SK-N-SH treated with all-trans-retinoic acid at 6 μM for 48 hours (cell line): ENCODE data around the gene TPRG1.

Source experiments
- ATAC-seq: fragments of 200-7000 bp; cut with Tn5 transposase; 3 replicates; pipeline ENCODE4 v1.9.1; 2020; ENCODE audit warnings: mild to moderate bottlenecking, moderate library complexity
- ARNTL ChIP-seq: fragments of 450-650 bp; formaldehyde crosslinking; IDR thresholded peaks from 2 replicates; pipeline ENCODE4 v1.5.0; 2020; ENCODE audit warnings: low read depth, mild to moderate bottlenecking, moderate library complexity, borderline replicate concordance
- BACH2 ChIP-seq: fragments of 250-450 bp; sonication (Bioruptor Pico); IDR thresholded peaks from 2 replicates; pipeline ENCODE4 v1.9.0; 2021; ENCODE audit warnings: mild to moderate bottlenecking, borderline replicate concordance
- CSDC2 ChIP-seq: fragments of 250-450 bp; sonication (Bioruptor Pico); IDR thresholded peaks from 2 replicates; pipeline ENCODE4 v1.5.0; 2020; ENCODE audit warnings: mild to moderate bottlenecking, moderate library complexity
- ESRRG ChIP-seq: fragments of 250-450 bp; sonication (Bioruptor Pico); IDR thresholded peaks from 2 replicates; pipeline ENCODE4 v1.6.1; 2021; ENCODE audit warnings: mild to moderate bottlenecking
- GLIS3 ChIP-seq: fragments of 250-450 bp; sonication (Bioruptor Pico); IDR thresholded peaks from 2 replicates; pipeline ENCODE4 v1.5.0; 2020; ENCODE audit warnings: mild to moderate bottlenecking, moderate library complexity
- ISL1 ChIP-seq: fragments of 250-450 bp; sonication (Bioruptor Pico); IDR thresholded peaks from 2 replicates; pipeline ENCODE4 v2.1.2; 2022; ENCODE audit warnings: mild to moderate bottlenecking, moderate library complexity
- OSR1 ChIP-seq: fragments of 250-450 bp; sonication (Bioruptor Pico); IDR thresholded peaks from 2 replicates; pipeline ENCODE4 v1.8.0; 2022; ENCODE audit warnings: moderate library complexity, mild to moderate bottlenecking, inconsistent platforms
- PPARA ChIP-seq: fragments of 250-450 bp; sonication (Bioruptor Pico); IDR thresholded peaks from 2 replicates; pipeline ENCODE4 v1.5.0; 2020; ENCODE audit warnings: mild to moderate bottlenecking, borderline replicate concordance
- RARB ChIP-seq: fragments of 250-450 bp; sonication (Bioruptor Pico); IDR thresholded peaks from 2 replicates; pipeline ENCODE4 v1.8.0; 2021; ENCODE audit warnings: mild to moderate bottlenecking, moderate library complexity
- SNAI2 ChIP-seq: fragments of 250-450 bp; sonication (Bioruptor Pico); IDR thresholded peaks from 2 replicates; pipeline ENCODE4 v1.5.0; 2020; ENCODE audit warnings: mild to moderate bottlenecking, moderate library complexity
- TCF4 ChIP-seq: fragments of 250-450 bp; sonication (Bioruptor Pico); IDR thresholded peaks from 2 replicates; pipeline ENCODE4 v1.8.0; 2021; ENCODE audit warnings: mild to moderate bottlenecking, moderate library complexity, borderline replicate concordance
- TOX ChIP-seq: fragments of 250-450 bp; sonication (Bioruptor Pico); IDR thresholded peaks from 2 replicates; pipeline ENCODE4 v1.8.0; 2021; ENCODE audit warnings: mild to moderate bottlenecking, moderate library complexity, borderline replicate concordance
- ZC3H10 ChIP-seq: fragments of 250-450 bp; sonication (Bioruptor Pico); IDR thresholded peaks from 2 replicates; pipeline ENCODE4 v1.5.1; 2021; ENCODE audit warnings: mild to moderate bottlenecking, moderate library complexity
- ZFP3 ChIP-seq: fragments of 250-450 bp; sonication (Bioruptor Pico); IDR thresholded peaks from 2 replicates; pipeline ENCODE4 v1.5.0; 2020; ENCODE audit warnings: mild to moderate bottlenecking, moderate library complexity
- ZFP30 ChIP-seq: fragments of 450-650 bp; formaldehyde crosslinking; IDR thresholded peaks from 2 replicates; pipeline ENCODE4 v1.5.0; 2022; ENCODE audit warnings: mild to moderate bottlenecking, moderate library complexity
- ZNF565 ChIP-seq: fragments of 450-650 bp; formaldehyde crosslinking; conservative IDR thresholded peaks from 2 replicates; pipeline ENCODE4 v1.5.0; 2020; ENCODE audit warnings: low read depth, mild to moderate bottlenecking, moderate library complexity
- ZNF70 ChIP-seq: fragments of 450-650 bp; formaldehyde crosslinking; IDR thresholded peaks from 2 replicates; pipeline ENCODE4 v1.5.0; 2020; ENCODE audit warnings: mild to moderate bottlenecking, moderate library complexity
- ZNF8 ChIP-seq: fragments of 450-650 bp; formaldehyde crosslinking; IDR thresholded peaks from 2 replicates; pipeline ENCODE4 v1.5.0; 2020; ENCODE audit warnings: mild to moderate bottlenecking, moderate library complexity
- TF ChIP-seq, protein P1 (sequence below): fragments of 250-450 bp; sonication (Bioruptor Pico); IDR thresholded peaks from 2 replicates; pipeline ENCODE4 v1.8.0; 2020; ENCODE audit warnings: mild to moderate bottlenecking, moderate library complexity, borderline replicate concordance
- TF ChIP-seq, protein P2 (sequence below): fragments of 250-450 bp; sonication (Bioruptor Pico); IDR thresholded peaks from 2 replicates; pipeline ENCODE4 v1.5.1; 2021; ENCODE audit warnings: mild to moderate bottlenecking, moderate library complexity
- TF ChIP-seq, protein P3 (sequence below): fragments of 250-450 bp; sonication (Bioruptor Pico); IDR thresholded peaks from 2 replicates; pipeline ENCODE4 v1.5.1; 2020; ENCODE audit warnings: low read depth, mild to moderate bottlenecking, moderate library complexity
- TF ChIP-seq, protein P4 (sequence below): fragments of 250-450 bp; sonication (Bioruptor Pico); IDR thresholded peaks from 2 replicates; pipeline ENCODE4 v1.5.0; 2020; ENCODE audit warnings: mild to moderate bottlenecking, moderate library complexity

Gene TPRG1

DNA sequence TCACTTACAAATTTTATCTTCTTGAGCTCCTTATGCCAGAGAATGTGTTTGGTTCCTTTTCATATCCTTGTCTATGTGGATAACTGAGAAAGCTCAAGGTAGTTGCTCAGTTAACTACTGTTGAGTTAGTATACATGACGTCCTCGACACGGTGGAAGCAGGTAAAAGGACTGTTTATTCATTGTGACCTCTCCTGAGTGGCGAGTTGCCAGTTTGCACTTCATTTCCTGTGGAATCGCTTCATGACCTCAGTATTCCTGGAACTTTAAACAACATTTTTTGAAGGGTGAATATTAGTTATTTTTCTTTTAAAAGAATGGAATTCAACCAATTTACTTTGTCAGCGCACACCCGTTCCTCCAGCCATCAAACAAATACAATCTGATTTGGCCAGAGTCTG, 1.2 kb upstream of the TPRG1 start:
- no peak for ATAC-seq
- TF ChIP-seq, protein P1, sequence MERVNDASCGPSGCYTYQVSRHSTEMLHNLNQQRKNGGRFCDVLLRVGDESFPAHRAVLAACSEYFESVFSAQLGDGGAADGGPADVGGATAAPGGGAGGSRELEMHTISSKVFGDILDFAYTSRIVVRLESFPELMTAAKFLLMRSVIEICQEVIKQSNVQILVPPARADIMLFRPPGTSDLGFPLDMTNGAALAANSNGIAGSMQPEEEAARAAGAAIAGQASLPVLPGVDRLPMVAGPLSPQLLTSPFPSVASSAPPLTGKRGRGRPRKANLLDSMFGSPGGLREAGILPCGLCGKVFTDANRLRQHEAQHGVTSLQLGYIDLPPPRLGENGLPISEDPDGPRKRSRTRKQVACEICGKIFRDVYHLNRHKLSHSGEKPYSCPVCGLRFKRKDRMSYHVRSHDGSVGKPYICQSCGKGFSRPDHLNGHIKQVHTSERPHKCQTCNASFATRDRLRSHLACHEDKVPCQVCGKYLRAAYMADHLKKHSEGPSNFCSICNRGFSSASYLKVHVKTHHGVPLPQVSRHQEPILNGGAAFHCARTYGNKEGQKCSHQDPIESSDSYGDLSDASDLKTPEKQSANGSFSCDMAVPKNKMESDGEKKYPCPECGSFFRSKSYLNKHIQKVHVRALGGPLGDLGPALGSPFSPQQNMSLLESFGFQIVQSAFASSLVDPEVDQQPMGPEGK (CRISPR knock-in tag), result no peak
- TF ChIP-seq ZFP3 (CRISPR knock-in tag), result no peak

DNA sequence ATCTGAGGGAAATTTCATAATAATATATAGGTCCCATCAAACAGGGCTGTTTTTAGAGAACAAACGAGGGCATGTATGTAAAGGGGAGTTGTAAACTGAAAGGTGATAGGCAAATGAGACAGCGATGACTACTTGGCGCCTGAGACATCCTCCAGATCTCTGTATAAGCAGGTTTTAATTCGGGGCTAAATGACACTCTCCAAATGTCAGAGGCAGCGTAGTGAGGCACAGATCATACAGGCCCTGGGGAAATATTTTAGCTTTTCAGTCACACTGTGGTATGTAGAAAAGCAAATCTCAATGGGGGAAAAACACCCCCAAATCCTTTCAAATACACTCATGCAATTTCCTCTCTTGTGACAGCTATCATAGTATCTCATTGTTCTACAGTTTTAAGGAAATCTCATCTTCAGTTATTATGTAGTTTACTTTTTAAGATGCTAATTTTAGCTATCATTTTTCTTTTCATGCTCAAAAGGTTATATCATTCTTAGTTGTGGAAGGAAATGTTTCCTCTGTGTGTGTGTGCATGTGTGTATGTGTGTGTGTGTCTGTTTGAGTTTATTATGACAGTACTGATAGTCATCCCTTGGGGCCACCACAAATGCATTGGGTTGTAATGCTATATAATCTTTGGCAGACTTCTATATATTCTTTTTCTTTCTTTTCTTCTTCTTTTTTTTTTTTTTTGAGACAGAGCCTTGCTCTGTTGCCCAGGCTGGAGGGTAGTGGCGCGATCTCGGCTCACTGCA, 1.1 kb downstream of the TPRG1 start:
- TF ChIP-seq ZFP30 (CRISPR knock-in tag) (no peak), ISL1 (no peak), SNAI2 (no peak), ESRRG (CRISPR knock-in tag) (no peak), GLIS3 (CRISPR knock-in tag) (no peak), ZFP3 (CRISPR knock-in tag) (no peak), ZNF565 (CRISPR knock-in tag) (no peak)
- ATAC-seq, result no peak

DNA sequence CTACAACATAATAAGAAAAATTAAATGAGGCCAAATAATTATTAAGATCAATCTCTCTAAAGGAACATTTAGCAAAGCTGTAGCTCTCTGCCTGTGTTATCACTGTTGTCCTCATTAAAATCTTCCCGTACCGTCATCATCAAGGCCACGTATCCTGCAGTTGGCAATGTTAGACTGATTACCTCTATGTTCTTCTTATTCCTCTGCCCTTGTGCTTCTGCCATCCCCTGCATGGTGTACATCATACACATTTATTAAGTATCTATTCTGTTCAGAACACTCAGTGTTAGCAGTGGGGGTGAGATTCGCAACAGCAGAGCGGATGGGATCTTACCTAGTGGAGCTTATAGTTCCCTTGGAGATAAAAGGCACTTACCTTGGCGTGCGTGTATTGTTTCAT, 12.8 kb downstream of the TPRG1 start:
- TF ChIP-seq ZNF565 (CRISPR knock-in tag), result no peak
- no peak for TF ChIP-seq SNAI2
- TF ChIP-seq ZNF8 (CRISPR knock-in tag), result no peak
- TF ChIP-seq ZC3H10 (CRISPR knock-in tag), result no peak
- TF ChIP-seq ISL1, result no peak
- TF ChIP-seq, protein P1 (CRISPR knock-in tag), result no peak
- no peak for TF ChIP-seq OSR1 (CRISPR knock-in tag)
- no peak for TF ChIP-seq ZFP3 (CRISPR knock-in tag)
- TF ChIP-seq, protein P2, sequence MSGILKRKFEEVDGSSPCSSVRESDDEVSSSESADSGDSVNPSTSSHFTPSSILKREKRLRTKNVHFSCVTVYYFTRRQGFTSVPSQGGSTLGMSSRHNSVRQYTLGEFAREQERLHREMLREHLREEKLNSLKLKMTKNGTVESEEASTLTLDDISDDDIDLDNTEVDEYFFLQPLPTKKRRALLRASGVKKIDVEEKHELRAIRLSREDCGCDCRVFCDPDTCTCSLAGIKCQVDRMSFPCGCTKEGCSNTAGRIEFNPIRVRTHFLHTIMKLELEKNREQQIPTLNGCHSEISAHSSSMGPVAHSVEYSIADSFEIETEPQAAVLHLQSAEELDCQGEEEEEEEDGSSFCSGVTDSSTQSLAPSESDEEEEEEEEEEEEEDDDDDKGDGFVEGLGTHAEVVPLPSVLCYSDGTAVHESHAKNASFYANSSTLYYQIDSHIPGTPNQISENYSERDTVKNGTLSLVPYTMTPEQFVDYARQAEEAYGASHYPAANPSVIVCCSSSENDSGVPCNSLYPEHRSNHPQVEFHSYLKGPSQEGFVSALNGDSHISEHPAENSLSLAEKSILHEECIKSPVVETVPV, result no peak
- no peak for TF ChIP-seq ARNTL
- TF ChIP-seq ZNF70 (CRISPR knock-in tag), result no peak
- ATAC-seq, result no peak

DNA sequence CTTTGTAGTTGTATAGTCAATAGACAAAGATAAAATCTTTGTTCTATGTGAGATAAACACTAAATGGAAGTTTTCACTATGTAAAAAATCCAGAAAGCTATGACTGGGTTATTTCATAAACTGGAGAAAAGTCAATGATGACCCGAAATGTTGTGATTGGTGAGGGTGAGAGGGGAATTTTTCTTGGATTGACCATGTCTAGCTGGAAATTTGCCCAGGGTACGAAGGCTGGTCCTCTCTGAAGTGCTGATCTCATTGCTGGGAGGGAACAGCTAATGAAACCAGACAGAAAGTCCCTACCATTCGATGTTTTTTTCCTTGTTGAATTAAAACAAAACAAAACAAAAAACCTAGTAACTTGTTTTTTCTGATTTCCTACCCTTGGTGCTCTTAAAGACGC, 14.3 kb downstream of the TPRG1 start:
- no peak for TF ChIP-seq CSDC2 (CRISPR knock-in tag)
- no peak for TF ChIP-seq OSR1 (CRISPR knock-in tag)
- TF ChIP-seq, protein P1 (CRISPR knock-in tag), result no peak
- no peak for TF ChIP-seq RARB
- TF ChIP-seq TCF4 (CRISPR knock-in tag), result no peak
- no peak for TF ChIP-seq ZNF8 (CRISPR knock-in tag)
- TF ChIP-seq, protein P3, sequence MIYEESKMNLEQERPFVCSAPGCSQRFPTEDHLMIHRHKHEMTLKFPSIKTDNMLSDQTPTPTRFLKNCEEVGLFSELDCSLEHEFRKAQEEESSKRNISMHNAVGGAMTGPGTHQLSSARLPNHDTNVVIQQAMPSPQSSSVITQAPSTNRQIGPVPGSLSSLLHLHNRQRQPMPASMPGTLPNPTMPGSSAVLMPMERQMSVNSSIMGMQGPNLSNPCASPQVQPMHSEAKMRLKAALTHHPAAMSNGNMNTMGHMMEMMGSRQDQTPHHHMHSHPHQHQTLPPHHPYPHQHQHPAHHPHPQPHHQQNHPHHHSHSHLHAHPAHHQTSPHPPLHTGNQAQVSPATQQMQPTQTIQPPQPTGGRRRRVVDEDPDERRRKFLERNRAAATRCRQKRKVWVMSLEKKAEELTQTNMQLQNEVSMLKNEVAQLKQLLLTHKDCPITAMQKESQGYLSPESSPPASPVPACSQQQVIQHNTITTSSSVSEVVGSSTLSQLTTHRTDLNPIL (CRISPR knock-in tag), result no peak
- TF ChIP-seq, protein P2, result no peak
- no peak for TF ChIP-seq TOX (CRISPR knock-in tag)
- no peak for TF ChIP-seq PPARA
- TF ChIP-seq ZFP30 (CRISPR knock-in tag), result no peak
- TF ChIP-seq ZFP3 (CRISPR knock-in tag), result no peak
- TF ChIP-seq BACH2, result no peak
- TF ChIP-seq ISL1, result no peak
- TF ChIP-seq, protein P4, sequence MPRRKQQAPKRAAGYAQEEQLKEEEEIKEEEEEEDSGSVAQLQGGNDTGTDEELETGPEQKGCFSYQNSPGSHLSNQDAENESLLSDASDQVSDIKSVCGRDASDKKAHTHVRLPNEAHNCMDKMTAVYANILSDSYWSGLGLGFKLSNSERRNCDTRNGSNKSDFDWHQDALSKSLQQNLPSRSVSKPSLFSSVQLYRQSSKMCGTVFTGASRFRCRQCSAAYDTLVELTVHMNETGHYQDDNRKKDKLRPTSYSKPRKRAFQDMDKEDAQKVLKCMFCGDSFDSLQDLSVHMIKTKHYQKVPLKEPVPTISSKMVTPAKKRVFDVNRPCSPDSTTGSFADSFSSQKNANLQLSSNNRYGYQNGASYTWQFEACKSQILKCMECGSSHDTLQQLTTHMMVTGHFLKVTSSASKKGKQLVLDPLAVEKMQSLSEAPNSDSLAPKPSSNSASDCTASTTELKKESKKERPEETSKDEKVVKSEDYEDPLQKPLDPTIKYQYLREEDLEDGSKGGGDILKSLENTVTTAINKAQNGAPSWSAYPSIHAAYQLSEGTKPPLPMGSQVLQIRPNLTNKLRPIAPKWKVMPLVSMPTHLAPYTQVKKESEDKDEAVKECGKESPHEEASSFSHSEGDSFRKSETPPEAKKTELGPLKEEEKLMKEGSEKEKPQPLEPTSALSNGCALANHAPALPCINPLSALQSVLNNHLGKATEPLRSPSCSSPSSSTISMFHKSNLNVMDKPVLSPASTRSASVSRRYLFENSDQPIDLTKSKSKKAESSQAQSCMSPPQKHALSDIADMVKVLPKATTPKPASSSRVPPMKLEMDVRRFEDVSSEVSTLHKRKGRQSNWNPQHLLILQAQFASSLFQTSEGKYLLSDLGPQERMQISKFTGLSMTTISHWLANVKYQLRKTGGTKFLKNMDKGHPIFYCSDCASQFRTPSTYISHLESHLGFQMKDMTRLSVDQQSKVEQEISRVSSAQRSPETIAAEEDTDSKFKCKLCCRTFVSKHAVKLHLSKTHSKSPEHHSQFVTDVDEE, result no peak
- no peak for TF ChIP-seq ZC3H10 (CRISPR knock-in tag)
- TF ChIP-seq ARNTL, result no peak
- TF ChIP-seq ZNF70 (CRISPR knock-in tag), result no peak
- TF ChIP-seq ZNF565 (CRISPR knock-in tag), result no peak
- ATAC-seq, result no peak
